Calu3 (cell line): ENCODE results near the gene CLASP1. TPM values are rescaled to one million over a fixed set of nuclear protein-coding genes. Genes with fewer than 3 reads are reported as not detected.
"Not testable (repeated sequence)": the region's sequence is repeated elsewhere in the genome, so short reads cannot be mapped to it uniquely, and the experiment has no call there.

Experiments
- BruUV-seq: library from RNA; stranded (reverse); fragments of 400-500 nt; replicated peaks from 2 replicates; lab custom pipeline; 2021; lab: Mats Ljungman, UMichigan
- CTCF ChIA-PET: fragments of 300-600 bp; sonication (Branson Sonifier 250); formaldehyde crosslinking; loops from one replicate; lab custom pipeline; 2022; ENCODE audit warnings: antibody characterized with exemption; lab: Charles Lee
- DNase-seq: peaks from one replicate; pipeline ENCODE4 v3.0.0; 2022
- H3K27ac Mint-ChIP-seq: one replicate; pipeline ENCODE4 v1.8.0; 2022; ENCODE audit warnings: mixed read lengths; ENCODE audit not compliant: unreplicated experiment
- H3K27me3 Mint-ChIP-seq: one replicate; pipeline ENCODE4 v1.8.0; 2022; ENCODE audit warnings: mixed read lengths; ENCODE audit not compliant: unreplicated experiment
- H3K36me3 Mint-ChIP-seq: one replicate; pipeline ENCODE4 v1.8.0; 2022; ENCODE audit warnings: mild to moderate bottlenecking, moderate library complexity, mixed read lengths; ENCODE audit not compliant: insufficient read depth, unreplicated experiment
- H3K4me1 Mint-ChIP-seq: one replicate; pipeline ENCODE4 v1.8.0; 2022; ENCODE audit warnings: mild to moderate bottlenecking, low read depth, mixed read lengths; ENCODE audit not compliant: unreplicated experiment
- H3K4me3 Mint-ChIP-seq: one replicate; pipeline ENCODE4 v1.8.0; 2022; ENCODE audit warnings: mild to moderate bottlenecking, low read depth, moderate library complexity, mixed read lengths; ENCODE audit not compliant: unreplicated experiment
- H3K9me3 Mint-ChIP-seq: one replicate; pipeline ENCODE4 v1.8.0; 2022; ENCODE audit warnings: low read depth, mixed read lengths; ENCODE audit not compliant: unreplicated experiment
- CTCF ChIP-seq: fragments of 200-600 bp; IDR thresholded peaks from one replicate; pipeline ENCODE4 v1.8.0; 2022; ENCODE audit warnings: antibody characterized with exemption; ENCODE audit not compliant: unreplicated experiment
- intact Hi-C: fragments of 100-400 bp; cut with micrococcal nuclease; formaldehyde crosslinking; loops from one replicate; pipeline ENCODE4 v1.10.0; 2022; ENCODE audit not compliant: unreplicated experiment
- total RNA-seq: library from RNA; stranded (reverse); gene quantifications from 2 replicates; pipeline ENCODE4 v1.2.3, GENCODE V29; 2022

Gene CLASP1
- total RNA-seq, 1 experiment from 2014 or later, result 59.7 TPM

- peaks cover 32% of the 10 kb centered on the region for H3K36me3 Mint-ChIP-seq
- no peak overlapping the region for H3K4me3 Mint-ChIP-seq
- no peaks in the 10 kb centered on the region for H3K27me3 Mint-ChIP-seq
- CTCF ChIA-PET, result interaction anchor here (0.6 kb wide), 1 partner anchor 123 kb away, joined by 3 read pairs; no protein-coding TSS in a partner anchor
- intact Hi-C loops, result no loop called here
- no TSS peak for BruUV-seq
- H3K4me1 Mint-ChIP-seq, result no peaks in the 10 kb centered on the region
- peaks cover 2% of the 10 kb centered on the region for H3K9me3 Mint-ChIP-seq
- no peak for TF ChIP-seq CTCF
- no peak overlapping the region for H3K27ac Mint-ChIP-seq
- no peak for DNase-seq
These were observed 271.6 kb downstream of the CLASP1 start for GRCh38 chr2:121377646-121378045.

GRCh38 chr2:121376535-121377250, 272.6 kb downstream of the CLASP1 start:
- no peak for TF ChIP-seq CTCF
- intact Hi-C loops, result no loop called here
- H3K4me3 Mint-ChIP-seq, result no peak overlapping the region
- CTCF ChIA-PET, result no interaction called here
- no peak overlapping the region for H3K27ac Mint-ChIP-seq
- H3K9me3 Mint-ChIP-seq, result peaks cover 2% of the 10 kb centered on the region
- DNase-seq, result no peak
- no peaks in the 10 kb centered on the region for H3K4me1 Mint-ChIP-seq
- no peaks in the 10 kb centered on the region for H3K27me3 Mint-ChIP-seq
- peaks cover 37% of the 10 kb centered on the region for H3K36me3 Mint-ChIP-seq
- BruUV-seq, result no TSS peak

GRCh38 chr2:121375621-121376159, 273.6 kb downstream of the CLASP1 start:
- no TSS peak for BruUV-seq
- peaks cover 37% of the 10 kb centered on the region for H3K36me3 Mint-ChIP-seq
- no peaks in the 10 kb centered on the region for H3K27me3 Mint-ChIP-seq
- peaks cover 2% of the 10 kb centered on the region for H3K9me3 Mint-ChIP-seq
- CTCF ChIA-PET, result no interaction called here
- intact Hi-C loops, result no loop called here
- DNase-seq, result no peak
- H3K4me1 Mint-ChIP-seq, result no peaks in the 10 kb centered on the region
- TF ChIP-seq CTCF, result no peak
- H3K4me3 Mint-ChIP-seq, result no peak overlapping the region
- no peak overlapping the region for H3K27ac Mint-ChIP-seq

GRCh38 chr2:121374412-121375075, 274.7 kb downstream of the CLASP1 start:
- DNase-seq, H3K27ac Mint-ChIP-seq, CTCF ChIA-PET, H3K9me3 Mint-ChIP-seq, BruUV-seq, H3K27me3 Mint-ChIP-seq, intact Hi-C loops, H3K4me1 Mint-ChIP-seq, H3K4me3 Mint-ChIP-seq: not testable (repeated sequence)
- peaks cover 31% of the 10 kb centered on the region for H3K36me3 Mint-ChIP-seq
